Measurements from ENCODE around the gene MCOLN3.

MCOLN3 gene

DNA sequence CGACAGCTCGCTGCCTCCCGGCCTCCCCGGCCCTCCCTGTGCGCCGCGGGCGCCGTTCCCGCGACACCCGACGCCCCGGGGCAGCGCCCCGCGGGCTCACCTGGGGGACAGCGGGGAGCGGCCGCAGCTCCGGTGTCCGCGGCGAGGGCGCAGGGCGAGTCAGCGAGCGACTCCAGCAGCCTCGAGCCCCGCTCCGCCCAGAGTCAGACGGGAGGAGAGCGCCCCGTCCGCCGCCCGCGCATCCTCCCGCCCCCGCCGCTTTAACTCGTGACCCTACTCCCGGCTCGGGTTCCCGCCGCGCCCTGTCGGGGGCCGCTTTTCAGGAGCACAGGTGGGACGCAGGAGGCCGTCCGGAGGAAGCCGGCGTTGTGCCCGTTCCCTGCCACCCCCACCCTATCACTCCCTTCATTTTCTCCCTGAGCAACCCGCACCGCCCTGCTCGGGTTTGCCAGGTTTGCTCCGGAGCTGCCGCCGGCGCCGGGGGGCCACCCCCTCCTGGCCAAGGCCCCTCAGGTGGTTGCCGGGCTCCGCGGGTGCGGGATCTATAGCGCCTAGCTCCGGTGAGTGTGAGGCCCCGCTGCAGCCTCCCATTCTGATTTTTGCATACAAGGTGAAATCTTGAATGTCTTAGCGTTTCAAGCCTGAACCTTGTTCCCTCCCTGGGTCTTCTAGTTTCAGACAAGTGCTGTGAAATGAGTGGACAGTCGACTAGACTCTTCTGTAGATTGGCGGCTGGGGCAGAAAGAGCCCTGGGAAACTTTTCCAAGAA lies at the start of gene MCOLN3:
Gene MCOLN3 (minus strand): TSS at position 205 of the 769 bp plus-strand sequence. CDS start 3,140 bp downstream, outside the sequence.
- H3K9me3 ChIP-seq (ENCODE audit: control insufficient read depth, insufficient read depth, low read length) = no peaks in the 10 kb centered on the region
- H3K9ac ChIP-seq (ENCODE audit: low read depth, low read length) = peak within 1 kb of the TSS; percentile 67
- peaks cover 4% of the 10 kb centered on the region; the same call in 1 of the 2 replicates for H3K4me1 ChIP-seq (ENCODE audit: insufficient read depth, low read length)
- no peaks in the 10 kb centered on the region for H3K36me3 ChIP-seq (ENCODE audit: insufficient read depth, low read length)

DNA sequence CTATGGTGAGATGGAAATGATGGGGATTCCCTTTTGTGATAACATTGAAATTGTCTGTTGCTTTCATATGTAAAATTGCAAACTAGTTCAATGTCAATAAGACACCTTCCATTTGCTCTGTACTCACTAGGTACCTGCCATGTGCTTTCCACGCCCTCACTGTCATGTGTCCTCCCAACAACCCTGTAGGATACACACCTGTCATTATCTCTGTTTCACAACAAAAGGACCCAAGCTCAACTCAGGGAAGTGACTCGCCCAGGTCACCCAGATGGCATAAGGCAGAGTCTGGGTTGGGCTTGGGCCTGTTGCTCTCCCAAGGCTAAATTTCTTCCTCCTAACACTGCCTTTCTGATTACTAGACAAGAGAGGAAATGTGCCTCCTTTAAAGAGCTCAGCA lies 45.3 kb upstream of the MCOLN3 start:
- Histone ChIP-seq H3K9me3 (ENCODE audit: control insufficient read depth, insufficient read depth, low read length) (no peaks in the 10 kb centered on the region), H3K36me3 (ENCODE audit: insufficient read depth, low read length) (no peaks in the 10 kb centered on the region), H3K4me1 (ENCODE audit: insufficient read depth, low read length) (peaks cover 4% of the 10 kb centered on the region; the same call in 1 of the 2 replicates), H3K9ac (ENCODE audit: low read depth, low read length) (no peak overlapping the region)

DNA sequence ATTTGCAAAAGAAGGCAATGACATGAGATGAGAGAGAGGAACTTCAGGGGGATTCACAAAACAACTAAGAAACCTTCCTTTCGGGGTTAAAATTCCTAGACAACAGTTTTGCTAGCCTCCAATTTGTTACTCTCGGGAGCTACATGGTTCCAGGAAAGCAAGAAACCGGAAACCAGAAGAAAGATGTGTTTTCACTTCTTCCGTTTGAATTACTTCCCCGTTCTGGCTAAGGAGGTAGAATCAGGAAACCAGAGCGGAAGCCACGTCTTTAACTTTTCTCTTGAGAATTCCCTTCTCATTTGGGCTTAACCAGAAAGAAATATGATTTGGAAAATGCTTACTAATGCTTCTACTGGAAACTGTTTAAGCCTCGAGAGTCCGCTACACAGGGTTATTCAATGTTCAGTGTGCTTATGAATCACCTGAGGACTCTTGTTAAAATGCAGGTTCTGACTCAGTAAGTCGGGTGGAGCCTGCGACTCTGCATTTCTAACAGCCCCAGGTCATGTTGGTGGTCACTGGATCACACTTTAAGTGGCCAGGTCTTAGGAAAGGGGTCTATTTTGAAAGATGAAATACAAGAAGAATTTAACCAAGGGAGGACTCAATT lies 43.5 kb upstream of the MCOLN3 start:
- no peak overlapping the region; the same call in 1 of the 2 replicates for H3K9ac ChIP-seq (ENCODE audit: low read depth, low read length)
- peaks cover 4% of the 10 kb centered on the region; the same call in 1 of the 2 replicates for H3K4me1 ChIP-seq (ENCODE audit: insufficient read depth, low read length)
- no peaks in the 10 kb centered on the region for H3K9me3 ChIP-seq (ENCODE audit: control insufficient read depth, insufficient read depth, low read length)
- H3K36me3 ChIP-seq (ENCODE audit: insufficient read depth, low read length) = no peaks in the 10 kb centered on the region

- no peak overlapping the region for H3K9ac ChIP-seq (ENCODE audit: low read depth, low read length)
- peaks cover 4% of the 10 kb centered on the region; the same call in 1 of the 2 replicates for H3K4me1 ChIP-seq (ENCODE audit: insufficient read depth, low read length)
- H3K36me3 ChIP-seq (ENCODE audit: insufficient read depth, low read length) = no peaks in the 10 kb centered on the region
- no peaks in the 10 kb centered on the region for H3K9me3 ChIP-seq (ENCODE audit: control insufficient read depth, insufficient read depth, low read length)
Observed at GRCh38 chr1:85090225-85090624, 41.9 kb upstream of the MCOLN3 start.

DNA sequence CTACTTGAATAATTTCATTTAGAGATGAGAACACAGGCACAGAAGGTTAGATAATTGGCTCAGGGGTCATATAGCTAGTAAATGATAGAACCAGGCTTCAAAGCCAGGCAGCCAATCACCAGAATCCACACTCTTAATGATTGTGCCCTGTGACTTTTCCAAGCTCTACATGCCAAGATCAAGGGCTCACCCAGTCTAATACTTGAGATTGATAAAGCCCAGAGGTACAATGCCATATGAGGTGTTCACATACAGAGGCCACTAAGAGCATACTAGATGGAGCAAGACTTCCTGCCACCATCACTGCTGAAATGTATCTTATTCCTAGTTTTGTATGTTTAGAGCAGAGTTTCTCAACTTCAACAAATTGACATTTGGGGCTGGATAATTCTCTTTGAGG lies 40.9 kb upstream of the MCOLN3 start:
- Histone ChIP-seq H3K4me1 (ENCODE audit: insufficient read depth, low read length) (peaks cover 4% of the 10 kb centered on the region; the same call in 1 of the 2 replicates), H3K9me3 (ENCODE audit: control insufficient read depth, insufficient read depth, low read length) (no peaks in the 10 kb centered on the region), H3K9ac (ENCODE audit: low read depth, low read length) (no peak overlapping the region), H3K36me3 (ENCODE audit: insufficient read depth, low read length) (no peaks in the 10 kb centered on the region)

DNA sequence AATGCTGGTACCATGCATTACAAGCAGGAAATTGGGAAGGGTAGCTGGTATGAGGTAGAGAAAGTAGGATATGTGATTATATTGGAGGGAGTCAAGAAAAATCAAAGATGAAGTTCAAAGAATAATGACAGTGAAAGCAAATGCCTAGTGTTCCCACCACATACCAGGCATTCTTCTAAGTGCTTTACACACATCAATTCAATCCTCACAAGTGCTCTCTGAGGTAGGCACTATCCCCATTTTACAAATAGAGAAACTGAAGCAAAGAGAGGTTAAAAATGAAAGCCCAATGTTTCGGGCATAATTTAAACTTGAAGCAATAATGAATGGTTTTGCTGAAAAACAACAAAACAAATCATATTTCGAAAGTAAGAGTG lies 40.1 kb upstream of the MCOLN3 start:
- Histone ChIP-seq H3K9ac (ENCODE audit: low read depth, low read length) (no peak overlapping the region), H3K36me3 (ENCODE audit: insufficient read depth, low read length) (no peaks in the 10 kb centered on the region), H3K4me1 (ENCODE audit: insufficient read depth, low read length) (peaks cover 4% of the 10 kb centered on the region; the same call in 1 of the 2 replicates), H3K9me3 (ENCODE audit: control insufficient read depth, insufficient read depth, low read length) (no peaks in the 10 kb centered on the region)

DNA sequence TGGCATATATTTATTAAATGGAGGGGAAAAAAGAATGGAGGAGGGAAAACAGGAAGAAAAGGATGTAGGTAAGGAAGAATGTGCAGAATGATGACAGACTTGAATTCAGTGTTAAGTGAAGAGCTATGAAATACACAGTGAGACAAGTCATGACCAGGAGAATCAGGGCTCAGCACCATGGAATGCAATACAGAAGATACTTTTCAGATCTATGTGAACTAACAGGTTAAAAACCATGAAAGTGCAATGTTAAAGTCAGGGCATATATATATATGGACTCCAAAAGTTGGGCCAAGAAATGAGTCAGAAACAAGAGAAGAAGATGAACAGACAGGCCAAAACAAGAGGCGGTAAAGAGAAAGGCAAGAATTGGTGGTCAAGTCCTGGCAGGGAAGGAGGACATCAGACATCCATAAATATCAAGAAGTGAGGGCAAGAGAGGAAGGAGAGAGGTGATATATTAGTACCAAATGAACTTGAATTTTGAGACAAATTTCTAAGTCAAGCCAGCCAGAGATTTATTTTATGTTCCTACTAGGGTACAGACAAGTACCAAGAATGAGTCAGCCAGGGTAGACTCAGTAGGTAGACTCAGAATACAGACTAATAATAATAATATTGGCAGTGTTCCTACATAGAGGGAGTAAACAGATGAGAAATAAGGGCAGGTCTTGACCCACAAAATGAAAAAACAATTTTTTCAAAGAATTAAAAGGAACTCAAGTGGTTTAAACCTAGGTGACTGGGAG lies 39.5 kb upstream of the MCOLN3 start:
- H3K36me3 ChIP-seq (ENCODE audit: insufficient read depth, low read length) = no peaks in the 10 kb centered on the region
- H3K4me1 ChIP-seq (ENCODE audit: insufficient read depth, low read length) = peaks cover 1% of the 10 kb centered on the region; the same call in 1 of the 2 replicates
- H3K9ac ChIP-seq (ENCODE audit: low read depth, low read length) = no peak overlapping the region
- no peaks in the 10 kb centered on the region for H3K9me3 ChIP-seq (ENCODE audit: control insufficient read depth, insufficient read depth, low read length)

- Histone ChIP-seq H3K36me3 (ENCODE audit: insufficient read depth, low read length) (no peaks in the 10 kb centered on the region), H3K9ac (ENCODE audit: low read depth, low read length) (no peak overlapping the region), H3K9me3 (ENCODE audit: control insufficient read depth, insufficient read depth, low read length) (no peaks in the 10 kb centered on the region), H3K4me1 (ENCODE audit: insufficient read depth, low read length) (no peaks in the 10 kb centered on the region)
Observed at GRCh38 chr1:85085417-85085816, 37.1 kb upstream of the MCOLN3 start.

DNA sequence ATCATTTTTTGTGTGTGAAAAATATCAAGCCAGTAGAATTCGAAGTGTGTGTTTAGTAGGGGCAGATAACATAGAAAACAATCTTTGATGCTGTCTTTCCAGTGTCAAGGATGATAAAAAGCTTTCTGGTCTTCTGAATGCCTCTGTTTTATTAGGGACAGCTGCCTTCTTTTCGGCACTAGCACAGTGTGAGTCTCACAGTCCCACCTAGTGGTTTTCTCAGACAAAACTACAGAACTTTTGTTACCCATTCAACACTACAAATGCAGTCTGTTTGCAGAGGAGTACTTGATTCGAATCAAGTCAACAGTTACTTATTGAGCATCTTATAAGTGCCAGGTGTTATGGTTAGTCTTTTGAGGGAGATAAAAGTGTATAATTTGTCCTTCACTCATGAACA lies 30.6 kb upstream of the MCOLN3 start:
- Histone ChIP-seq H3K9ac (ENCODE audit: low read depth, low read length) (no peak overlapping the region), H3K36me3 (ENCODE audit: insufficient read depth, low read length) (no peaks in the 10 kb centered on the region), H3K4me1 (ENCODE audit: insufficient read depth, low read length) (no peaks in the 10 kb centered on the region), H3K9me3 (ENCODE audit: control insufficient read depth, insufficient read depth, low read length) (no peaks in the 10 kb centered on the region)

GRCh38 chr1:85074365-85074964 lies 26.2 kb upstream of the MCOLN3 start:
- H3K9me3 ChIP-seq (ENCODE audit: control insufficient read depth, insufficient read depth, low read length) = no peaks in the 10 kb centered on the region
- no peaks in the 10 kb centered on the region for H3K36me3 ChIP-seq (ENCODE audit: insufficient read depth, low read length)
- H3K9ac ChIP-seq (ENCODE audit: low read depth, low read length) = no peak overlapping the region
- no peaks in the 10 kb centered on the region for H3K4me1 ChIP-seq (ENCODE audit: insufficient read depth, low read length)

- Histone ChIP-seq H3K36me3 (ENCODE audit: insufficient read depth, low read length) (no peaks in the 10 kb centered on the region), H3K9ac (ENCODE audit: low read depth, low read length) (no peak overlapping the region), H3K4me1 (ENCODE audit: insufficient read depth, low read length) (no peaks in the 10 kb centered on the region)
Observed at GRCh38 chr1:85070972-85071492, 22.7 kb upstream of the MCOLN3 start.

DNA sequence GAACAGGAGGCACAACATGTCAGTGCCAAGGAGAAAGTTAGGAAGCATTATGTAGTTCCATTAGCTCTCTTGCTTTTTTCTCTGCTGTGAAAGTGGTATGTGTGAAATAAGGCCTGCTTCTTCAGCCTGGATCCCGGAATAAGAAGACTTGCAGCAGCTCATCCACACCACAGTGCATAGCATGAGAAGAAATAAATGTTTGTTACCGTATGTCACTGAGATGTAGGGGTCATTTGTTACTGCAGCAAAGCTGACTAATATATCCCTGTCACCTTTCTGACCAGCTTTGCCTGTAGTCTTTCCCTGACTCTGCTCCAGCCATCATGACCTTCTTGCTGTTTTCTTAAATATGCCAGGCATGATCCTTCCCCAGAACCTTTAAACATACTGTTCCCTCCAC lies 20.5 kb upstream of the MCOLN3 start:
- Histone ChIP-seq H3K36me3 (ENCODE audit: insufficient read depth, low read length) (no peaks in the 10 kb centered on the region), H3K9ac (ENCODE audit: low read depth, low read length) (no peak overlapping the region), H3K4me1 (ENCODE audit: insufficient read depth, low read length) (no peaks in the 10 kb centered on the region), H3K9me3 (ENCODE audit: control insufficient read depth, insufficient read depth, low read length) (no peaks in the 10 kb centered on the region)

More at GRCh38 chr1:85070972-85071492, 22.7 kb upstream of the MCOLN3 start:
- no peaks in the 10 kb centered on the region for H3K9me3 ChIP-seq (ENCODE audit: control insufficient read depth, insufficient read depth, low read length)

DNA sequence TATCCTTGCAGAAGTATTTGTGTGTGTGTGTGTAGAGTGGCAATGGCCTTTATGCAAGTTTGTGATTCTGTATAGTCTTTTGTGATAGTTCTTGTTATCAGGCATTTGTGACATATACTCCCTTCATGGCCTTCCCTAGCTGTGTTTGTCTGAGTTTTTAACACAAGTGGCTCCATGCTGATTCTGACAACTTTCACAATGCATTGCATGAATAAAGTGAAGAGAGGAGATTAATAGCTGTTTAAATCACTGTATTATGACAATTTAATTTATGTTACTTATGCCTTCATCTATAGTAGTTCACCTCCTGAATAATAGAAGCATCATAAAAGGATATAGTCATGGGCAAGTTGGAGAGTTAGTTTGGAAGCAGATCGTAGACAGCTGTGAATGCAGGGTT lies 17.2 kb upstream of the MCOLN3 start:
- H3K4me1 ChIP-seq (ENCODE audit: insufficient read depth, low read length) = no peaks in the 10 kb centered on the region
- H3K9ac ChIP-seq (ENCODE audit: low read depth, low read length) = no peak overlapping the region
- no peaks in the 10 kb centered on the region for H3K36me3 ChIP-seq (ENCODE audit: insufficient read depth, low read length)
- no peaks in the 10 kb centered on the region for H3K9me3 ChIP-seq (ENCODE audit: control insufficient read depth, insufficient read depth, low read length)

- H3K9ac ChIP-seq (ENCODE audit: low read depth, low read length) = peak overlapping the region; percentile 64; the same call in 1 of the 2 replicates
- no peaks in the 10 kb centered on the region for H3K36me3 ChIP-seq (ENCODE audit: insufficient read depth, low read length)
- H3K4me1 ChIP-seq (ENCODE audit: insufficient read depth, low read length) = no peaks in the 10 kb centered on the region
- H3K9me3 ChIP-seq (ENCODE audit: control insufficient read depth, insufficient read depth, low read length) = no peaks in the 10 kb centered on the region
Observed at GRCh38 chr1:85062425-85063026, 14.2 kb upstream of the MCOLN3 start.
